ENCODE measurements around the gene HOXD11.

- TF ChIP-seq CTCF (IDR thresholded peaks at IDR 0.05; ENCODE audit: low read depth, low read length) (no peak), EZH2phosphoT487 (IDR thresholded peaks at IDR 0.05; ENCODE audit: low read depth) (no peak)
These were observed 35.5 kb upstream of the HOXD11 start for GRCh38 chr2:176071330-176072291.
